Epithelial cell of esophagus (primary cell): ENCODE data around the gene EIF5A.

Experiments
- DNase-seq: peaks from one replicate; pipeline ENCODE4 v3.0.0; 2010; ENCODE audit warnings: low read depth
- H3K4me3 ChIP-seq: 2 replicates; pipeline ENCODE4 v1.5.1; 2011; ENCODE audit warnings: mild to moderate bottlenecking, low read length, control low read depth
- TF ChIP-seq, protein P1 (sequence below): IDR thresholded peaks from 2 replicates; pipeline ENCODE4 v1.5.1; 2011; ENCODE audit warnings: low read depth, mild to moderate bottlenecking, low read length, control low read depth, inconsistent platforms; ENCODE audit not compliant: insufficient read depth; ENCODE audit errors: missing control alignments

Gene EIF5A

DNA sequence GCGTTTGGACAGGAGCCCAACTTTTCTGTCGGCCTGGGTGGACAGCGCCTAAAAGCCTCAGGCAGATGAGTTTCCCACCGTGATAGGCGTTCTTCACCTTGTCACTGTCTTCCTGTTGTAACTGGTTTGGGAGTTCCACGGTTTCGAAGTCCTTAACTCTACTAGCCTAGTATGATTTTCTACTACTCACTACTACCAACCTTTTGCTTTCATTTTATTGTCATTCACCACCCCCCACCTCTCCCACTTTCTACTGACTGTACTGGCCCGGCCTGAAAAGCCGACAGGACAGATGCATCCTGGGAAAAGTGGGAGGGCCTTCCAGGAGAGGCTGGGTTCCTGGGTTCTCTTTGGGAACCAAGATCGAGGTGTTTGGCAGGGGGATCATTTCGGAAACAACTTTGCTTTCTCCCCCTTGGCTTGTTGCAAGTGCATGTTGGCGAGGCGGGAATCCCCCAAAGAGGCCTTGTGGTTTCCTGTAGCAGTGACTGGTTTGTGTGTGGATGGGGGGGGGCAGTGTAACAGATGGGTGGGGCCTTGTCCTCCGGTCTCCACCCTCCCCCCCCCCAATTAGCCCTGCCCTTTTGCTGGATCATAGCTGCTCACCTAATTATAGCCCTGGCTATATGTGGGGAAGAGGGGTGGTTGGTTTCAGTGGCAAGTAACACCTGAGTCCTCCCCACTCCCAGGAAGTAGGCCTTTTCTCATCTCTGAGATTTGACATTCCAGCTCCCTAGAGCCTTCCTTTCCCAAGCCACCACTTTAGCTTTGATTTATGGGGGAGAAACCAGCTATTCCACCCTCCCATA, 1.4 kb downstream of the EIF5A start:
- peak overlapping the region; percentile 90 for H3K4me3 ChIP-seq
- TF ChIP-seq, protein P1, sequence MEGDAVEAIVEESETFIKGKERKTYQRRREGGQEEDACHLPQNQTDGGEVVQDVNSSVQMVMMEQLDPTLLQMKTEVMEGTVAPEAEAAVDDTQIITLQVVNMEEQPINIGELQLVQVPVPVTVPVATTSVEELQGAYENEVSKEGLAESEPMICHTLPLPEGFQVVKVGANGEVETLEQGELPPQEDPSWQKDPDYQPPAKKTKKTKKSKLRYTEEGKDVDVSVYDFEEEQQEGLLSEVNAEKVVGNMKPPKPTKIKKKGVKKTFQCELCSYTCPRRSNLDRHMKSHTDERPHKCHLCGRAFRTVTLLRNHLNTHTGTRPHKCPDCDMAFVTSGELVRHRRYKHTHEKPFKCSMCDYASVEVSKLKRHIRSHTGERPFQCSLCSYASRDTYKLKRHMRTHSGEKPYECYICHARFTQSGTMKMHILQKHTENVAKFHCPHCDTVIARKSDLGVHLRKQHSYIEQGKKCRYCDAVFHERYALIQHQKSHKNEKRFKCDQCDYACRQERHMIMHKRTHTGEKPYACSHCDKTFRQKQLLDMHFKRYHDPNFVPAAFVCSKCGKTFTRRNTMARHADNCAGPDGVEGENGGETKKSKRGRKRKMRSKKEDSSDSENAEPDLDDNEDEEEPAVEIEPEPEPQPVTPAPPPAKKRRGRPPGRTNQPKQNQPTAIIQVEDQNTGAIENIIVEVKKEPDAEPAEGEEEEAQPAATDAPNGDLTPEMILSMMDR, result no peak
- peak; percentile 90 for DNase-seq

DNA sequence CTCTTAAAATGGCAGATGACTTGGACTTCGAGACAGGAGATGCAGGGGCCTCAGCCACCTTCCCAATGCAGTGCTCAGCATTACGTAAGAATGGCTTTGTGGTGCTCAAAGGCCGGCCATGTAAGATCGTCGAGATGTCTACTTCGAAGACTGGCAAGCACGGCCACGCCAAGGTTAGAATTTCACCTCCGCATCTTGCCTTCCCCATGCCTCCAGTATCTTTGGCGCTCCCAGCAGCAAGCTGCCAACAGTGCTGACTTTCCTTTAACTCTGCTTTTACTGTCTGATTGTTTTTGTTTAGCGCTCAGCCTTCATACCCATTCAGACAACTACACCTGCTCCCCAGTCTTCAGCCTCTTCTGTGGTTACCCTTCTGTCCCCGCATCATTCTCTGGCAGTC, 2.2 kb downstream of the EIF5A start:
- peak overlapping the region; percentile 90 for H3K4me3 ChIP-seq
- TF ChIP-seq, protein P1, result no peak
- DNase-seq, result no peak

DNA sequence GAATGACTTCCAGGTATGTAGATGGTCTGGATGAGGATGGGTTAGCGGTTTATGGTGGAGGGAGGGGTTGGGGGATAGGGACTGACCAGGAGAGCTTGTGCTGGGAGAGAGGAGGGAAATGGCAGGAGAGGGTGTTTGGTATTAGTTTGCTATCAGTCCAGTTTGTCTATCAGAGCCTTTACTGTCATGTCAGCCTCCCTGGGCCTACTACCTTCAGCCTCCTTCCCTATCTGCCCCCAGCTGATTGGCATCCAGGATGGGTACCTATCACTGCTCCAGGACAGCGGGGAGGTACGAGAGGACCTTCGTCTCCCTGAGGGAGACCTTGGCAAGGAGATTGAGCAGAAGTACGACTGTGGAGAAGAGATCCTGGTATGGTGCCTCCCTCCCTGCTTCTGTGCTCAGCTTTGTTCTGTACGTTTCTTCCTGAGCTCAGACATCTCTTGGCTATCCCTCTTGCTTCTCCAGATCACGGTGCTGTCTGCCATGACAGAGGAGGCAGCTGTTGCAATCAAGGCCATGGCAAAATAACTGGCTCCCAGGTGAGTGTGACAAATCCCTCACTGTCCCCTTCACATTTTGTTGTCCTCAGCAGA, 3.8 kb downstream of the EIF5A start:
- TF ChIP-seq, protein P1, result no peak
- DNase-seq, result no peak
- no peak overlapping the region for H3K4me3 ChIP-seq

DNA sequence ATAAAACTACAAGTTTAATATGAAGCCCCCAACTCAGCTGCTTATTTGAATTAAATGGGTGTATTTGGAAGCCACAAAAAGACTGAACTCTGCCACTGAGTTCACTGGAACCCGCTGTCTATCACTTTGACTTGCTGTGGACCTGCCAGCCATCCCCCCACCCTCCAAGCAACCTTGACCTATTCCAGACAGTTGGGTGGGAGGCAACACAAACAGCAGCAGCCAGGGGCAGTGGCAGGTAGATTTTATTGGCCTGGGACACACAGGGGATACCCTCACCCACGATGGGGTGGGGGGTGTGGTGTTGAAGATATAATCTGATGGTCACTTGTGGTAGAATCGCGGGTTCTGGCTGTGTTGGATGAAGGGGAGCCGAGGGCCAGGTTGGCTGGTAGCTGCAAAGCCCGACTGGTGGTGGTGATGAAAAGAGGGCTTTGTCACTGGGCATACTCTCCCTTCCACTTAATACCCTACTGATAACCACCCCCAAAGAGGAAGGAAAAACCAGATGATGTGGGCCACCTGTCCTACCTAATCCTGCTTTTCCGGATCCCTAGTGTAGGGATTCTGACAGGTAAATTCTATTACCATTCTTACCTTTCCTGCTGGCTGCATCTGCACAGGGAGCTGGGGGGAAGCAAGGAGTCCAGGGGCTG, 5.1 kb downstream of the EIF5A start:
- H3K4me3 ChIP-seq, result no peak overlapping the region
- no peak for DNase-seq
- TF ChIP-seq, protein P1, result no peak

DNA sequence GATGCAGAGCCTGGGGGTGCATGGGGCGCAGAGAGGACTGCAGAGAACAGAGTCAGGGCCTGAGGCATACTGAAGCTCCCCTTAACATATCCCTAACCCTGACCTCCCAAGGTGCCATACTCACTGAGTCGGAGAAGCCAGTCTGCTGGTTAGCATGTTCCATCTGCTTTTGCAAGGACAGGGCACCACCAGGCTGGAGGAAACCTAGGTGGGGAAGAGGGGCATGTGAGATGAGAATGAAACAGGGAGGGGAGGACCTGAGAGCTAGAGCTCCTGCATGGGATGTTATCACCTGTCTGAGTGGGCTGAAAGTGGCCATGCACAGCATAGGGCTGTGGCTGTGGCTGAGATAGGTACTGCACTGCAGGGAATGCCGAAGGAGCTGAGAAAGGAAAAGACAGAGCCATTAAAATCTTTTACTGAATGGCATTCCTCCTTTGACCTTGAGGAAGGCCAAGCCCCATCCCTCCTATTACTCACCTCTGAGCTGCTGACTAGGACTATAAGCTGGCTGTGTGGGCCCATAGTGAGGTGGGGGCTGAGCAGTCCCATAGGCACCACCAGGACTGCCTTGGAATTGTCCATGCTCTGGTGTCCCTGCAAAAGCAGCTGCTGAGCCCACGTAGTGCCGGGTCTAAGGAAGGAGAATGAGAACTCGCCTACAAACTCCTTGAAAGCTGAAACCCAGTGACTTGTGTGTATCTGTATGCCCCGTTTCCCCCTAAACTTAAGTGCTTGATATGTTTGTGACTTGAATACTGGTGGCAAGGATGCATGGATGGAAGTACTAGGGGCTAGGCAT, 5.9 kb downstream of the EIF5A start:
- TF ChIP-seq, protein P1, result peak; percentile 41
- no peak overlapping the region for H3K4me3 ChIP-seq
- DNase-seq, result peak; percentile 36

DNA sequence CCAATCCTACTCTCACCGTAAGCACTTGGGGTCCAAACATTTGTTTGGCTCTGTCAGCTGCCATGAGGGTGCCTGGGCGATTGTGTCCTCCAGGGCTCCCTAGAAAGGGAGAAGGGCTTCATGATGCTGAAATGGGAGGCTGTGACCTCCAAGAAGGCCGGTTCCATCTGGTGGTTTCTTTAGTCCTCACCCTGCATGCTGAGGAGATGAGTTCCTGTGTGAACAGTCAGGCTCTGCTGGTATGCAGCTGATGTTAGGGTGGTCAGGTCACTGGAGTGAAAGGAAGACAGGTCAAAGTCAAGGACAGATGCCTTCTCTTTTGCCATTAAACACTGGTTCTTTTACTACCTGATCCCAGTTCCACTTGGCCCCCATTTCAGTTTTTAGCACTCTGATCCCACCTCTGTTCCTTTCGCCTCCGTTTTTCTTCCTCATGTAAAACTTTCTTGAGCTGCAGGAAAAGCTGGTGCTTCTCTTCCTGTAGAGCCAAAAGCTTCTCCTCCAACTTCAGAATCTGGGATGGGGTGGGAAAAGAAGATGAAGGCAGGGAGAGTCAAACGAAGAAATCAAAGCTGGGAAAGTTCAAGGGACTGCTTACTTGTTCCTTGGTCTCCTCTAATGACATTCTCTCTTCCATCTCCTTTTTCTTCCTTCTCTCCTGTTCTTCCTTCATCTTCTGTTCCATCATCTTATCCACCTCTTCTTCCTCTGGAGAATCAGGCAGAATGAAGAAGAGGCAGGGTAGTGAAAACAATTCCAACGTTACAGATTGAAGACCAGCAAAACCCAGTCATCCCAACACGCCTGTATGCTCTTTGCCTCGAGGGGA, 6.7 kb downstream of the EIF5A start:
- DNase-seq, result no peak
- peak overlapping the region; percentile 75 for H3K4me3 ChIP-seq
- TF ChIP-seq, protein P1, result no peak
